Fibroblast of gingiva (primary cell): ENCODE measurements around the gene NOP9.

Source experiments
- DNase-seq: peaks from one replicate; pipeline ENCODE4 v3.0.0-alpha.2; 2011; ENCODE audit warnings: low read depth

The NOP9 gene

GRCh38 chr14:24263848-24264247 lies 35.8 kb upstream of the NOP9 start:
- DNase-seq: no peak

DNA sequence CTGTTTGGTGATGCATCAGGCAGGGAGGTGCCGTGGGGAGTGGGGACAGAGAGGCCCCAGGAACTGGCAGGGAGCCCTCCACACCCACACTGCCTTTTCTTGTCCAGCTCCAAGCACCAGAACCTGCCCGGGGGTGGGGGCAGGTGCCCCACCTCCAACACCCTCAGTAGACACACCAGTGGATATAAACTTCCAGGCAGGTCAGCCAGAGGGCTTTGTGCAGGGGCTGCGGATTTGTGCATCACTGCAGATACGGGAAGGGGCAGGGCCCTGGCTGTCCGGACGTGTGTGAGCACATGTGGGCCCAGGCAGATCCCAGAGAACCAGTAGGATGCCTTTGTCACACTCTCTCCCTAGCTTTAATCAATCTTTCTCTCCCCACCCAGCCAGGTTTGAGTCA lies 35.4 kb upstream of the NOP9 start:
- DNase-seq: no peak

DNA sequence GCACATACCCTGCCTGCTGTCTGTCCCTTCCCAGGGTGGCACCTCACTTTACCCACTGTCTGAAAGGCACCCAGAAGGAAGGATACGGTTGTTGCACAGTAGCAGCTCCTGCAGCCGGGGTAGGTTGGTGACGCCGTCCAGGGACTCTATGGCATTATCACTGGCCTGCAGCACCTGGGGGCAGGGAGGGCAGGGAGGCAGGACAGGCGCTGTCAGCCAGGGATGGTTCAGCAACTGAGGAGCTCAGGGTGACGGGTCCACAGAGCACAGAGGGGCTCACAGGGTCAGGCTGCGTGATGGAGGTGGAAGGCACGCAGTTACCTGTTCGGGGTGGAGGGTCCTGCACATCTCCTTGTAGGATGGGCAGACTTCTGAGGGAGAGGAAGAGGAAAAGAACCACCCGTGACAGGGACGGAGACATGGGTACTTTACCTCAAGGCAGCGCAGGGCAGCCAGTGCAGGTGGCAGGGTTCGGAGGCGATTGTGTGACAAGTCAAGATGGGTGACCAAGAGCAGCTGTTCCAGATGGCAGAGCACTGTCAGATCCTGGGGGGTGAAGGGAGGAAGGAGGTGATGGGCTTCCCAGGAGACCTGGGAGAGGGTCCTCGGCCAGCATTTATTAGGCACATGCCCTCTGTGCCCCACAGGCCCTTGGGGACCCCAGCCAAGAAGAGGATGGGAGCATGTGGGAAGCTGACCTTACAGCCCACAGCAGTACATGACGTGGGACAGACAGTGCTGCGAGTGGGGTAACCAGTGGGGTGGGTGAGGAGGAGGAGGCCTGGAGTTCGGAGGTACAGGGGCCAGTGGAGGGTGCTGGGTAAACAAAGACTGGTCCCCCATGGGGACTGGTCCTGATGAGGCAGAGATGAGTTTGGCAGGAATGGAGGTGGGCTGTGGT lies 33.1 kb upstream of the NOP9 start:
- DNase-seq: no peak

GRCh38 chr14:24267516-24267915 lies 32.1 kb upstream of the NOP9 start:
- DNase-seq: no peak

DNA sequence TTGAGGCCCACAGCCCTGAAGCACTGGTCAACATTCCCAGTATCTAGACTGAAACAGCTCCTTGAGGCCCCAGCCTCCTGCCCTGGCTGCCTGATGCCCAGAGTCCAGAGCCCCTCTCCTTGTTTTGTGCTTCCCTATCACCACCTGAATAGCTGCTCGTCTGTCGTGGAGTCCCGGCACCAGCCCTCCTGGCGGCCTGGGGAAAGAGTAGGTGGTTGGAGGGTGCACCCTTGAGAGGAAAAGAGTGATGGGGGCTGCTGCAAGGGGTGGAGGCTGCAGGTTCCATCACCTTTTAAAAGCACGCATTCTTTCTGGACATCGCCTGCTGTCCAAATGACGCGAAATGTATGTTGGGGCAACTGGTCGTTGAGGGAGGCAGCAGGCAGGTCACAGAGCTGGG lies 31.4 kb upstream of the NOP9 start:
- no peak for DNase-seq

DNA sequence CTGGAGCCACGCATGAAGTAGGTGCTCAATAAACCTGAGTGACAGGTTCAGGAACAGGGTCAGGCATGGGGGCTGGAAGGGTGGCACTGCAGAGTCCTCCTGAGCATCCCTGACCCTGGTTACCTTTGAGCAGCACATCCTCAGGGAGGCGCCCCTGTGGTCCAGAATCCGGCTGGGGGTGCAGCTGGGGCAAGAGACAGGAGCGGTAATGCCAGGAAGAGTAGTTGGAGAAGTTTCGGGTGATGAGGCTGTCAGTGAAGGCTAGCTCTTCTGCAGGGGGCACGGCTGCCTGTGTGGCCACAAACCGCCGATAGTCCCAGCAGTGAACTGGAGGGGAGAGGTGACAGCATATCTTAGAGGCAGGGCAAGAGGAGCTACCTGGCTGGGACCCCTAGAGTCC lies 30.3 kb upstream of the NOP9 start:
- DNase-seq: no peak

- DNase-seq: no peak
These were observed 29.6 kb upstream of the NOP9 start for GRCh38 chr14:24269910-24270536.

- no peak for DNase-seq
These were observed 29.0 kb upstream of the NOP9 start for GRCh38 chr14:24270537-24271133.

DNA sequence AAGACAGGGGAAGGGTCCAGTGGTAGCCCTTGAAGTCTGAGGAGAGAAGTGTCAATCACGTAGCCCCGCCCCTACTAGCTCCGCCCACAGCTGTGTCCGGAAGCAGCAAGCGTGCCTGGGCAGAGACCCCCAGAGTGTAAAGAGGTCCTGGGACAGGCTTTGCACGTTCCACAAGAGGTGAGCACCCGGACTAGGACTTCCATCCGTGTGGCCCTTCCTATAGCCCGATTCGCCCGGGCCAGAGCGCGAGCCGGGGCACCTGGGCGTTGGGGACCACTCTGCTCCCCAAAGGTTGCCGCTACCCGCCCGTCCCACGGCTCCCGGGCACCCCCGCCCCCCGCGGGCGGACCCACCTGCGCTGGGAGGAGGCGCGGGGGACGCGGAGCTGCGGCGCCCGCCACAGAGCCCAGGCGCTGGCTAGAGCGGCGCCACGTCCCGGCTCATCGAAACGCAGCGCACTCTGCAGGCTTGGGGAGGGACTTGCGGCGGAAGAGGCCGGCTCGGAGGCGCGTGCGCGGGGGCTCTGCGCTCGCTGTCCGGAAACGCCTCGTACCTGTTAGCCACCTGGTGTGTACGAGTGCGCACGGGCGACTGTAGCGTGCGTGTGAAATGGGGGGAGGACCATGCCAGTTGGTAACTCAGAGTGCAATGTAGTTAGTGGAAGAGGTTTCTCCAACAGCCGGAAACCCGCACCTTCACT lies 28.4 kb upstream of the NOP9 start, which contains the start of gene RABGGTA:
Gene RABGGTA (minus strand): TSS at position 464 of the 700 bp plus-strand sequence. CDS start 482 bp downstream, outside the sequence.
- peak; percentile 87 for DNase-seq

GRCh38 chr14:24271834-24272263 lies 27.8 kb upstream of the NOP9 start:
- DNase-seq: no peak

DNA sequence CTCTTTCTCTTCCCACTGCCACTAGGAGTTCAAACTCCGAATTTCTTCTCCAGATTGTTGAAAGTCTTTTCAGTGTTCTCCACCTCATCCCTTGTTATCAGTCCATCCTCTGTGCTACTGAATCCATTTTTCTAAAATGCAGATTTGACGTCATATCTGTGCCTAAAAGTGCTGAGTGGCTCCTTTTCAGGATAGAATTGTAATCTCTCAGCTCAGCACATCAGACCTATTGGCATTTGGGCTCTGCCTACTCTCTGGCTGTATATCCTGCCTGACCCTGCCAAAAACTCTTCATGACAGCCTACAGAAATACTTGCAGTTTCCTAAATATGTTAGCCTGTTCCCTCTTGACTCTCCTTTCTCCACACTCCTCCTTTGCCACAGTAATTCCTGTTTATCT lies 27.2 kb upstream of the NOP9 start:
- no peak for DNase-seq

DNA sequence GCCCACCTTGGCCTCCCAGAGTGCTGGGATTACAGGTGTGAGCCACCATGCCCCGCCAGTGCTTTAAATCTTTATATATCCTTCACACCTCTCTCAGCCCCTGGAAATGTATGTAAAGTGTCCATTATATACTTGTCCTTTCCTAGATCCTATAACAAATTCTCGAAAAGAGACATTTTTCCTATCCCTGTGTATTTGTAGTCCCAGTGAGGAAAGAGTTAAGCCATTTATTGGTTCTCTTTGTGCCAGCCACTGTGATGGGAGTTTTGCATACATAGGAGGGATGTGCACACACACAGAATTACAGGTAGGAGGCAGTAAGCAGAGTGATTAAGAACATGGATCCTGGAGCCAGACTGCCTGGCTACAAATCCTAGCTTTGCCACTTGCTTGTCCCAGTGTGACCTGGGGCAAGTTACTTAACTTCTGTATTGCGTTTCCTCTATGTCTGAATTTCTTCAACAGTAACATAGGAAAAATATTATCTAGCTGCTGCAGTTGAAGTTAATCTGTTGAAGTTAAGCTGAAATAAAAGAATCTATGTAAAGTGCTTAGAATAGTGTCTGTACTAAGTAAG lies 26.1 kb upstream of the NOP9 start:
- DNase-seq: no peak

GRCh38 chr14:24274101-24274543 lies 25.5 kb upstream of the NOP9 start:
- DNase-seq: no peak

DNA sequence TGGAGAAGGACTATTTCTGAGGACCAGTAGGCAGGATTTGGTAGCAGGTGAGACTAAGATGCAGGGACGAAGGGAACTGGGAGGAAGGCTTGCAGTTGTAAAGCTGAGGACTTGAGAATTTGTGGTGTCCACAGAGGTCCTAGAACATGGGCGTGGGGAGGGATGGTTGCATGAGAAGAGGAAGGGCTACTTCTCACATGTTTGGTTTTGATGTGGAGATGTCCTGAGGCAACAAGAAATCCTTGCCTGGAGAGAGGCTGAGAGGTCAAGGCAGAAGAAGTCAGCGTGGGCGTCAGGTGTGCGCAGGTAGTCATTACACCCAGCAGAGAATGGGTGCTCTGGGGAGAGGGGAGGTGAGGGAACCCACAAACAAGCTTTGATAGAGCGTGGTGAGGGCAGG lies 22.6 kb upstream of the NOP9 start:
- no peak for DNase-seq

- no peak for DNase-seq
These were observed 21.9 kb upstream of the NOP9 start for GRCh38 chr14:24277606-24278321.

DNA sequence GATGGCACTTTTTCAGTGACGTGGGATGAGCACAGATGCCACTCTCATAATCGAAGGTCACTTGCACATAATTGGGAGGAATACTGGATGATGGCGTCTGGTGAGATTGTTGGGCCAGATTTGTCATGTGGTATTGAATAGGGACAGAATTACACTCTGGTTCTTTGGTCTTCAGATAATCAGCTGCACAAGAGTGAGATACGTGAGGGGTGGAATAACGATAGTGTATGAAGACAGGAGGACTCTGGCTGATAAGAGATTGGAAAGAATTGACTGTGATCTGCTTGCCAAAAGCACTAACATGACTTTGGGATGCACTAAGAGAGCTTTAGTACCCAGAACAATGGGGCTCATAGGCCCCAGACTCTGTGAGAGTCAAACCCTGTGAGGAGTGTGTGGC lies 21.2 kb upstream of the NOP9 start:
- no peak for DNase-seq

GRCh38 chr14:24279301-24280186 lies 20.1 kb upstream of the NOP9 start:
- no peak for DNase-seq

- no peak for DNase-seq
These were observed 18.7 kb upstream of the NOP9 start for GRCh38 chr14:24280797-24281460.

DNA sequence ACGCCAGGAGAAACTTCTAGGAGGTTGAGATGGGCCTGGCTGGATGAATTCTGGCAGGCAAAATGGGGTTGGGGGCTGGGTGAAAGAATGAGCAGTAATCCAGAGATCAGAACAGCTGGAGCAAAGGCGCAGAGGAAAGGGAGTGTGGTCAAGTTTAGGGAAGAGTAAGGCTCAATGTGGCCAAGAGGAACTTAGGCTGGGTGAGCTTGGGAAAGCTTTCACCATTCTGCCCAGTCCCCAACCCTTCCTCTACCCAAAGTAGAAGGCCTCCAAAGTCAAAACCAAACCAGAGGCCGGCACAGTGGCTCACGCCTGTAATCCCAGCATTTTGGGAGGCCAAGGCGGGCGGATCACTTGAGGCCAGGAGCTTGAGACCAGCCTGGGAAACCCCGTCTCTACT lies 18.0 kb upstream of the NOP9 start:
- DNase-seq: no peak

DNA sequence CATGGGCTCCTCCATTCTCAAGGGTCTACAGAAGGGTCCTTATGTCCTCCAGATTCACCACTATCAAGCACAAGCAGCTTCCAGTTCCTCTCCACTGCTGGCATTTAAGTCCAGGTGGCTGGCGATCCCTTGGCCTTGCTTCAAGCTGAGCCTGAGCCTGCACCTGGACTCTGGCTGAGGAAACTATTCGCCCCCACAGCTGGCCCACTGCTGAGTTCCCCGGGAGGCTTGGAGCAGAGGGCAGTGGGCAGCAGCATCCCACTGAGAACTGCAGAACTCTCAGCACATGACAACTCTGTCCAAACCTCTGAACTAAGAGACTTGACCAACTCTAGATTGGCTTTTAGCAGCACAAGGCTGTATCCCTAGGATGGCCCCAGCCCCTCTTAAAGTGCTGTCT lies 16.9 kb upstream of the NOP9 start:
- no peak for DNase-seq
